EH (cell line): ENCODE measurements around the gene ANO7.

Experiments used
- DNase-seq: peaks from one replicate; pipeline ENCODE4 v3.0.0-alpha.2; 2015; ENCODE audit warnings: low read depth

Gene ANO7

DNA sequence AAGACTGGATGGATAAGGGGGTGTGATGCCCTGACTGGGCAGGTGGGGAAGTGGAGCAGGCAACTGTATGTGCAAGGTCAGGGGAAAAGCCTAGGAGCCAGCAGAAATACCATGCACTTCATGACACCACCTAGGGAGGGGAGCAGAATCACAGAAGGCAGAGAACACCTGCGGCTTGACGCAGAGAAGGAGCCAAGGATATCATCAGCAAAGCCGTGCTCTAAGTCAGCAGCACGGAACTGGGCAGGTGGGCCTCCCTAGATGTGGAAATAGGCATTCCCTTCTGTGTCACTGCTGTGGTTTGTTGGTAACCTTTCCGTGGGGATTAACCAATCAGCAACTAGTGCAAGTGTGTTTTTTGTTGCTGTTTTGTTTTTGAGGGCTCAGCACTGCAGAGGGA, 85.7 kb downstream of the ANO7 start:
- no peak for DNase-seq
